AG09319 (cell line): ENCODE results near the gene VWC2L.

Experiments used
- DNase-seq: peaks from one replicate; pipeline ENCODE4 v3.0.0-alpha.2; 2010; ENCODE audit warnings: low read depth; ENCODE audit errors: extremely low read depth
- TF ChIP-seq, protein P1 (sequence below): IDR thresholded peaks from 2 replicates; pipeline ENCODE4 v1.5.1; 2011; ENCODE audit warnings: low read depth, mild to moderate bottlenecking, inconsistent platforms, low read length, moderate library complexity

VWC2L gene

GRCh38 chr2:214465363-214466146 is 54.7 kb downstream of the VWC2L start:
- TF ChIP-seq, protein P1, sequence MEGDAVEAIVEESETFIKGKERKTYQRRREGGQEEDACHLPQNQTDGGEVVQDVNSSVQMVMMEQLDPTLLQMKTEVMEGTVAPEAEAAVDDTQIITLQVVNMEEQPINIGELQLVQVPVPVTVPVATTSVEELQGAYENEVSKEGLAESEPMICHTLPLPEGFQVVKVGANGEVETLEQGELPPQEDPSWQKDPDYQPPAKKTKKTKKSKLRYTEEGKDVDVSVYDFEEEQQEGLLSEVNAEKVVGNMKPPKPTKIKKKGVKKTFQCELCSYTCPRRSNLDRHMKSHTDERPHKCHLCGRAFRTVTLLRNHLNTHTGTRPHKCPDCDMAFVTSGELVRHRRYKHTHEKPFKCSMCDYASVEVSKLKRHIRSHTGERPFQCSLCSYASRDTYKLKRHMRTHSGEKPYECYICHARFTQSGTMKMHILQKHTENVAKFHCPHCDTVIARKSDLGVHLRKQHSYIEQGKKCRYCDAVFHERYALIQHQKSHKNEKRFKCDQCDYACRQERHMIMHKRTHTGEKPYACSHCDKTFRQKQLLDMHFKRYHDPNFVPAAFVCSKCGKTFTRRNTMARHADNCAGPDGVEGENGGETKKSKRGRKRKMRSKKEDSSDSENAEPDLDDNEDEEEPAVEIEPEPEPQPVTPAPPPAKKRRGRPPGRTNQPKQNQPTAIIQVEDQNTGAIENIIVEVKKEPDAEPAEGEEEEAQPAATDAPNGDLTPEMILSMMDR = no peak
- DNase-seq = peak; percentile 11

DNA sequence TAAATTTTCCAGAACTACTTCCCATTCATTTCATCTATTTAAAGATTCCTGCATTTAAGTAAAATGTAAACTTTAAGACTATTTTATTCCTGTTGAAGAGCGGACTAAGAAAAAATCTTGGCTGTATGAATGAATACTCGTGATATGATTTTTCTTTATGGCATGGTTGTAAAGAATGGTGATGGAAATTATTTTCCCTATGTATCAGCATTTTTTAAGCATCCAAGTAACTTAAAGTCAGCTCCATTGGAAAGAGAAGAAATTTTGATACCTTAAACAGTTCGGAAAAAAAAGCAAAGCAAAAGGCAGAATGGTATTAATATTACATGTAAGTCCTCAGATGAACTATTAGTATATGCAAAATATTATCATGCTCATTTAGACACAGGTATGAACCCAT is 58.9 kb downstream of the VWC2L start:
- TF ChIP-seq, protein P1 = no peak
- no peak for DNase-seq

DNA sequence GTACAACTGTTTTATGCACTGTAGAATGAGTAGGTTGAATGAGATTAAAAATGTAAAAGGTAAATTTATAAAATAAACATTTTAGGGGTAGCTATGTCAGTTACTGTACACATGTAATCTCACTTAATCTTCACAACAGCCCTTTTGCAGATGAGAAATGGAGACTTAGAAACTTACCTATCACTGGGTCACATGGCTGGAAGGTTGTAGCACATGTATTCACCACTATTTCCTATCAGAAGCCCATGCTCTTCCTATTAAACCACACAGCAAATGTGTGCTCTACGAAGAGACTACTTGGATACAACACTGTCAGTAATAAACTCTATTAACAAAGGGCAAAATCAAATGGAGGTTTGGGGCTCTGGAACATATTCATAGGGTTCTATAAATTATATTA is 60.5 kb downstream of the VWC2L start:
- TF ChIP-seq, protein P1 = no peak
- no peak for DNase-seq

DNA sequence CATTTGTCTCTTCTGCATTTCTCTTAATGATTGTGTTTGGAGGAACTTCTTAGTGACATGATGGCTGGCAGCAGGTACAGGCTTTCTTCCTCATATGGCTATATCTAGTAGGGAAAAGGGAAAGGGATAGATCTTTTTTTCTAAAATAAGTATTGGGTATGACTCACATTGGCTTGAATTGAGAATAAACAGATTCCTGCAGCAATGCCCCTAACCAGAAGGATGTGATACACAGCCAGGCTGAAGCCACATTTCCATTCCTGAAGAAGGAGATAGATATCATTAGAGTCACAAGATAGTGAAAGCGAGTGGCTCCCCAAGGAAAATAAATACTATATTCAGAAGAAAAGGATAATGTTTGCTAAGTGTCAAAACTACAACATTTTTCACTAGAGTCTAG is 61.1 kb downstream of the VWC2L start:
- no peak for DNase-seq
- TF ChIP-seq, protein P1 = no peak

- TF ChIP-seq, protein P1 = no peak
- no peak for DNase-seq
Observed at GRCh38 chr2:214477305-214477704, 66.5 kb downstream of the VWC2L start.

GRCh38 chr2:214481204-214481603 is 70.3 kb downstream of the VWC2L start:
- TF ChIP-seq, protein P1 = no peak
- no peak for DNase-seq

GRCh38 chr2:214482728-214483127 is 71.9 kb downstream of the VWC2L start:
- no peak for DNase-seq
- TF ChIP-seq, protein P1 = no peak
